ENCODE measurements around the gene ROBO1. TPM values are rescaled to one million over a fixed set of nuclear protein-coding genes. Genes with fewer than 3 reads are reported as not detected.

Gene ROBO1
- total and polyA plus RNA-seq, 2 donors (not counting 3 experiments of a cell fraction or from before 2014, with no cell fraction given) = 5.9 to 14.2 TPM

- dilution Hi-C loops (cut with MboI; ENCODE audit: extremely low pct_ligation_motif_present, low sequenced_read_pairs) = no loop called here
- no peaks in the 10 kb centered on the region for H3K27me3 ChIP-seq (ENCODE audit: control insufficient read depth in 2 of 2, insufficient read depth in 2 of 2, low read length in 2 of 2)
- H3K36me3 ChIP-seq (ENCODE audit: control insufficient read depth in 2 of 2, extremely low read depth in 1 of 2, insufficient read depth in 2 of 2, low read length in 2 of 2) = no peaks in the 10 kb centered on the region
- H4K20me1 ChIP-seq (replicated peaks; ENCODE audit: control insufficient read depth, extremely low read depth, insufficient read depth, low read length) = no peaks in the 10 kb centered on the region
- peaks cover 2% of the 10 kb centered on the region for H3K4me1 ChIP-seq (ENCODE audit: control insufficient read depth, extremely low read depth, insufficient read depth, low read length)
- H3K9ac ChIP-seq (replicated peaks; ENCODE audit: extremely low read depth, insufficient read depth, low read length) = no peak overlapping the region
- ChIA-PET POLR2A (no interaction called here), CTCF (interaction anchor here (1.1 to 6.6 kb wide), 6 partner anchors 11 to 373 kb away, joined by 3 to 62 read pairs (median 16); no protein-coding TSS in a partner anchor)
- FAIRE-seq = no peak
- H3K9me3 ChIP-seq (replicated peaks; ENCODE audit: control insufficient read depth, insufficient read depth, low read length) = no peaks in the 10 kb centered on the region
- H3K4me2 ChIP-seq (ENCODE audit: insufficient read depth, low read length) = no peak overlapping the region
- BruUV-seq (replicated peaks) = no TSS peak
- no peaks in the 10 kb centered on the region for H3K9me1 ChIP-seq (replicated peaks; ENCODE audit: control insufficient read depth, extremely low read depth, insufficient read depth, low read length)
- H3K4me3 ChIP-seq (replicated peaks in 1 of 3; ENCODE audit: insufficient read depth in 1 of 3, low read depth in 1 of 3, low read length in 3 of 3) = no peak overlapping the region
- intact Hi-C loops (cut with micrococcal nuclease) = loop anchor here (5.0 to 10.0 kb wide), 2 partner anchors 53 to 1685 kb away; no protein-coding TSS in a partner anchor
- no peak for DNase-seq (ENCODE audit: low read depth, low spot score)
- no peak overlapping the region for H2AFZ ChIP-seq (ENCODE audit: low read depth, low read length)
- H3K79me2 ChIP-seq (ENCODE audit: control insufficient read depth, insufficient read depth, low read length) = no peaks in the 10 kb centered on the region
- TF ChIP-seq POLR2A (IDR thresholded peaks at IDR 0.05; ENCODE audit: low read depth, low read length) (no peak), MYC (IDR thresholded peaks at IDR 0.05; ENCODE audit: low read depth, low read length) (no peak), GATA2 (IDR thresholded peaks at IDR 0.05; ENCODE audit: insufficient read depth, insufficient read length, low read depth, low read length) (no peak), POLR2AphosphoS5 (IDR thresholded peaks at IDR 0.05; ENCODE audit: insufficient read depth, low read depth, low read length) (no peak), JUN (IDR thresholded peaks at IDR 0.05; ENCODE audit: borderline replicate concordance, insufficient read depth, insufficient read length, low read depth) (no peak), EZH2 (IDR thresholded peaks at IDR 0.05; ENCODE audit: borderline replicate concordance, low read depth, low read length, severe bottlenecking) (no peak), FOS (IDR thresholded peaks at IDR 0.05; ENCODE audit: borderline replicate concordance, insufficient read depth, low read length) (no peak)
- no peak overlapping the region for H3K27ac ChIP-seq (ENCODE audit: insufficient read depth, low read depth, low read length)
These were observed 737.6 kb downstream of the ROBO1 start for GRCh38 chr3:79030157-79030556.

- dilution Hi-C loops (cut with MboI; ENCODE audit: extremely low pct_ligation_motif_present, low sequenced_read_pairs) = no loop called here
- FAIRE-seq = no peak
These were observed 738.9 kb downstream of the ROBO1 start for GRCh38 chr3:79028916-79029315.

More at GRCh38 chr3:79028916-79029315, 738.9 kb downstream of the ROBO1 start:
- POLR2A ChIA-PET = no interaction called here
- no peaks in the 10 kb centered on the region for H4K20me1 ChIP-seq (replicated peaks; ENCODE audit: control insufficient read depth, extremely low read depth, insufficient read depth, low read length)
- no peaks in the 10 kb centered on the region for H3K36me3 ChIP-seq (ENCODE audit: control insufficient read depth in 2 of 2, extremely low read depth in 1 of 2, insufficient read depth in 2 of 2, low read length in 2 of 2)
- no peaks in the 10 kb centered on the region for H3K27me3 ChIP-seq (ENCODE audit: control insufficient read depth in 2 of 2, insufficient read depth in 2 of 2, low read length in 2 of 2)
- CTCF ChIA-PET = no interaction called here
- H2AFZ ChIP-seq (ENCODE audit: low read depth, low read length) = no peak overlapping the region
- TF ChIP-seq EZH2 (IDR thresholded peaks at IDR 0.05; ENCODE audit: borderline replicate concordance, low read depth, low read length, severe bottlenecking) (no peak), POLR2AphosphoS5 (IDR thresholded peaks at IDR 0.05; ENCODE audit: insufficient read depth, low read depth, low read length) (no peak), FOS (IDR thresholded peaks at IDR 0.05; ENCODE audit: borderline replicate concordance, insufficient read depth, low read length) (no peak), POLR2A (IDR thresholded peaks at IDR 0.05; ENCODE audit: low read depth, low read length) (no peak), JUN (IDR thresholded peaks at IDR 0.05; ENCODE audit: borderline replicate concordance, insufficient read depth, insufficient read length, low read depth) (no peak), MYC (IDR thresholded peaks at IDR 0.05; ENCODE audit: low read depth, low read length) (no peak), GATA2 (IDR thresholded peaks at IDR 0.05; ENCODE audit: insufficient read depth, insufficient read length, low read depth, low read length) (no peak)
- TF ChIP-seq, protein P1, sequence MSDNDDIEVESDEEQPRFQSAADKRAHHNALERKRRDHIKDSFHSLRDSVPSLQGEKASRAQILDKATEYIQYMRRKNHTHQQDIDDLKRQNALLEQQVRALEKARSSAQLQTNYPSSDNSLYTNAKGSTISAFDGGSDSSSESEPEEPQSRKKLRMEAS (IDR thresholded peaks at IDR 0.05; ENCODE audit: insufficient read depth, insufficient read length) = no peak
- TF ChIP-seq, protein P2, sequence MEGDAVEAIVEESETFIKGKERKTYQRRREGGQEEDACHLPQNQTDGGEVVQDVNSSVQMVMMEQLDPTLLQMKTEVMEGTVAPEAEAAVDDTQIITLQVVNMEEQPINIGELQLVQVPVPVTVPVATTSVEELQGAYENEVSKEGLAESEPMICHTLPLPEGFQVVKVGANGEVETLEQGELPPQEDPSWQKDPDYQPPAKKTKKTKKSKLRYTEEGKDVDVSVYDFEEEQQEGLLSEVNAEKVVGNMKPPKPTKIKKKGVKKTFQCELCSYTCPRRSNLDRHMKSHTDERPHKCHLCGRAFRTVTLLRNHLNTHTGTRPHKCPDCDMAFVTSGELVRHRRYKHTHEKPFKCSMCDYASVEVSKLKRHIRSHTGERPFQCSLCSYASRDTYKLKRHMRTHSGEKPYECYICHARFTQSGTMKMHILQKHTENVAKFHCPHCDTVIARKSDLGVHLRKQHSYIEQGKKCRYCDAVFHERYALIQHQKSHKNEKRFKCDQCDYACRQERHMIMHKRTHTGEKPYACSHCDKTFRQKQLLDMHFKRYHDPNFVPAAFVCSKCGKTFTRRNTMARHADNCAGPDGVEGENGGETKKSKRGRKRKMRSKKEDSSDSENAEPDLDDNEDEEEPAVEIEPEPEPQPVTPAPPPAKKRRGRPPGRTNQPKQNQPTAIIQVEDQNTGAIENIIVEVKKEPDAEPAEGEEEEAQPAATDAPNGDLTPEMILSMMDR (IDR thresholded peaks at IDR 0.05; ENCODE audit: extremely low read depth in 1 of 2, insufficient read depth in 1 of 2, low read depth in 1 of 2, low read length in 2 of 2) = no peak
- peaks cover 2% of the 10 kb centered on the region for H3K4me1 ChIP-seq (ENCODE audit: control insufficient read depth, extremely low read depth, insufficient read depth, low read length)
- H3K79me2 ChIP-seq (ENCODE audit: control insufficient read depth, insufficient read depth, low read length) = no peaks in the 10 kb centered on the region
- H3K4me2 ChIP-seq (ENCODE audit: insufficient read depth, low read length) = no peak overlapping the region
- no peaks in the 10 kb centered on the region for H3K9me3 ChIP-seq (replicated peaks; ENCODE audit: control insufficient read depth, insufficient read depth, low read length)
- no peak overlapping the region for H3K9ac ChIP-seq (replicated peaks; ENCODE audit: extremely low read depth, insufficient read depth, low read length)
- DNase-seq (ENCODE audit: low read depth, low spot score) = no peak
- H3K27ac ChIP-seq (ENCODE audit: insufficient read depth, low read depth, low read length) = no peak overlapping the region
- H3K4me3 ChIP-seq (replicated peaks in 1 of 3; ENCODE audit: insufficient read depth in 1 of 3, low read depth in 1 of 3, low read length in 3 of 3) = no peak overlapping the region
- intact Hi-C loops (cut with micrococcal nuclease) = no loop called here
- BruUV-seq (replicated peaks) = no TSS peak
- no peaks in the 10 kb centered on the region for H3K9me1 ChIP-seq (replicated peaks; ENCODE audit: control insufficient read depth, extremely low read depth, insufficient read depth, low read length)

All from endothelial cell of umbilical vein (primary cell).